GM12873 (cell line): ENCODE results near the gene MLXIP.

ENCODE experiments used
- TF ChIP-seq, protein P1 (sequence below): IDR thresholded peaks from 2 replicates; pipeline ENCODE4 v1.5.1; 2012; ENCODE audit warnings: low read depth, mild to moderate bottlenecking, moderate library complexity, low read length, control low read depth; ENCODE audit not compliant: insufficient read depth; ENCODE audit errors: missing control alignments

Gene MLXIP

DNA sequence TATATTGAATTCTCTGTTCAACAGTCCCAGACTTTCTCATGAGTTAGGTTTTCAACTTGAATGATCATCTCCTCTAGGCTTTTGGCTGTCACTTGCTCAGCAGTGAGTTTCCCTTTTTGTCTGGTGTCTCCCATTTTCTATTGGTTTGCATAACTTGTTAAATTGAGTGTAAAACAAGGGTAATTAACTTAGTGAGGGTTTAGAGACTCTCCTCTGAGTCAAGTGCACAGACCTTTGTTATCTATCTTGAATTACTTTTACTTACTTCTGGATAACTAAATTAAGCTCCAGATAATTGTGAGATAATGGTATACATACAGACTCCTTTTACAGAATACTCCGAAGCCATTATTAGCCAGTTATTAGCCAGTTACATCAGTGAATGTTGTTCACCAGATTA is 22.0 kb downstream of the MLXIP start:
- TF ChIP-seq, protein P1, sequence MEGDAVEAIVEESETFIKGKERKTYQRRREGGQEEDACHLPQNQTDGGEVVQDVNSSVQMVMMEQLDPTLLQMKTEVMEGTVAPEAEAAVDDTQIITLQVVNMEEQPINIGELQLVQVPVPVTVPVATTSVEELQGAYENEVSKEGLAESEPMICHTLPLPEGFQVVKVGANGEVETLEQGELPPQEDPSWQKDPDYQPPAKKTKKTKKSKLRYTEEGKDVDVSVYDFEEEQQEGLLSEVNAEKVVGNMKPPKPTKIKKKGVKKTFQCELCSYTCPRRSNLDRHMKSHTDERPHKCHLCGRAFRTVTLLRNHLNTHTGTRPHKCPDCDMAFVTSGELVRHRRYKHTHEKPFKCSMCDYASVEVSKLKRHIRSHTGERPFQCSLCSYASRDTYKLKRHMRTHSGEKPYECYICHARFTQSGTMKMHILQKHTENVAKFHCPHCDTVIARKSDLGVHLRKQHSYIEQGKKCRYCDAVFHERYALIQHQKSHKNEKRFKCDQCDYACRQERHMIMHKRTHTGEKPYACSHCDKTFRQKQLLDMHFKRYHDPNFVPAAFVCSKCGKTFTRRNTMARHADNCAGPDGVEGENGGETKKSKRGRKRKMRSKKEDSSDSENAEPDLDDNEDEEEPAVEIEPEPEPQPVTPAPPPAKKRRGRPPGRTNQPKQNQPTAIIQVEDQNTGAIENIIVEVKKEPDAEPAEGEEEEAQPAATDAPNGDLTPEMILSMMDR = no peak

DNA sequence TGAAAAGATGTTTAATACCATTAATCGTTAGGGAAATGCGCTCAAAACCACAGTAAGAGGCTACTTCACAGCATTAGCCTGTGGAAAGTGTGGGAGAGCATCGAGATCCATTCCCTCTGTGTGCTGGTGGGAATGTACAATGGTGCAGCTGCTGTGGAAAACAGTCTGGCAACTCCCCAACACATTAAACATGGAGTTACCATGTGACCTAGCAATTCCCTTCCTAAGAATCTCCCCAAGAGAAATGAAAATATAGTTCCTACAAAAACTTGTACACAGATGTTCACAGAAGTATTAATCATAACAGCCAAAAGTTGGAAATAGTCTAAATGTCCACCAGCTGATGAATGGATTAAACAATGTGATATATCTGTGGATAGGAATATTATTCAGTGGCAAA is 23.8 kb downstream of the MLXIP start:
- TF ChIP-seq, protein P1 = no peak

DNA sequence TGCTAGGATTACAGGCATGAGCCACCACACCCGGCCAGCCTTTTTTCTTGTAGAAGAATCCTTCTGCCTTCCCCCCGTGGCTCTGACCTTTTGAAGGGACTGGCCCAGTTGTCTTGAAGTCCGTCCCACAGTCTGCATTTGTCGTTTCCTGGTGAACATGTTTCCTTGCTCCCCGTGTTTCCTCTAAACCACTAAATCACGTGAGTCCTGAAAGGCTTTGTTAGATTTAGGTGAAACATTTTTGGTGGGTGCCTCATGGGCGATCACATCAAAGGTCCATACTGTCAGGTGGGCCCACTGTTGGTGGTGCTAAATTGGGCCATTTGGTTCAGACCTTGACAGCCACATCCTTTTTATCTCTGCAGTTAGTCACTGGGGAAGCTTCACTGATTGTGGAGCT is 26.3 kb downstream of the MLXIP start:
- TF ChIP-seq, protein P1 = no peak

DNA sequence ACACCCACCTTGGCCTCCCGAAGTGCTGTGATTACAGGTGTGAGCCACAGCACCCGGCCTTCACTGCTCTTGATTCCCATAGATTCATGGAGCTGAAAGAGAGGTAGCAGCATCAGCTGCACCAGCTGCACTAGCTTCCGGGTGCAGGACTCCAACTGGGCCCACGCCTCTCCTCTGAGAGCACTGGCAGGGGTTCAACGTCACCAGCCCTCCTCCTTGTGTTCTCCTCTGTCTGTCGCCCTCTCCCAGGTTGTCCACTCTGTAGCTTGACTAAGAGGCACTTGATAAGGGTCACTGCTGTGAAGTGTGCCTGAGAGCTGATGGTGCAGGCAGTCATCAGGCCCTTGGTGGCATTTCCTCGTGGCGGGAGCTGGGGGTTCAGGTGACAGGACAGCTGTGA is 28.3 kb downstream of the MLXIP start:
- TF ChIP-seq, protein P1 = no peak

DNA sequence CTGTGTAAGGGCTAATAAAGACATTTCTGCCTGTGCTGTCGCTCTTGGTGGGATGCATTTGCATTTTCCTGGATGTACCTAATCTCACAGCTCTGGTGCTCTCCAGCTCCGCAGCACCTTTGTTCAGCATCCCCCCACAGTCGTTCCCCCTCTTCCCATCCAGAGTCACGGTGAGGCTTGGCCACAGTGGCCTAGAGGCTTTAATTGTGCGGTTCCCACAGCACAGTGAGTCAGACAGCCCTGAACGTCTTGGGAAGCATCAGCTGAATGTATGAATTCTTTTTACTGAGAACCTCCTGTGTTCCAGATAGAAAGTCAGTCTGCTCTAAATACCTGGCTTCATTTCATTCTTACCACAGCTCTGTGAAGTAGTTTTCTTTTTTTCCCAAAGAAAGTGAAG is 28.7 kb downstream of the MLXIP start:
- TF ChIP-seq, protein P1 = no peak

DNA sequence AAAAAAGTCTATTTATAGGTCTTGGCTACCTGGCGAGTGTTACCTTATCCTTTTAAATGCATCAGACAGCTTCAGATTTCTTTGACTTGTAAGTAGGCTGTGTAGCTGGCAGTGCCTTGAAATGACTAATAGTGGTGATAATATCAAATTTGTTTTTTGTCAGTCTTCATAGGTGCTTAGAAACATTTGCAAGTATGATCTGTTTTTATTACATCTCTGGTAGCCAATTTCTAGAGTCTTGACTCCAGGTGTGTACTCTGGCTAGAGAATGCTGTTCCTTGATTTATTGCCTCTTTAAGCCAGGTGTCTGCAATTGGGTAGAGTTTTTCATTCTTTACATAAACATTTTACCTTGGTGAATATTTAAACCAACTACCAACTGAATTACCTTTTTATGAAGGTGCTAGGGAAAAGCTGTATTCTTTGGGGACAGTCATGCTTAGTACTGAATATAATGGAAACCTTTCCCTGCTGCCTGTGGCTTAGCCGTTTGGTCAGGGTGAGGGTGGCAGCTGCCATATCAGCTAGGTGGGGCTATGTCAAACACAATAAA is 32.6 kb downstream of the MLXIP start:
- TF ChIP-seq, protein P1 = no peak

DNA sequence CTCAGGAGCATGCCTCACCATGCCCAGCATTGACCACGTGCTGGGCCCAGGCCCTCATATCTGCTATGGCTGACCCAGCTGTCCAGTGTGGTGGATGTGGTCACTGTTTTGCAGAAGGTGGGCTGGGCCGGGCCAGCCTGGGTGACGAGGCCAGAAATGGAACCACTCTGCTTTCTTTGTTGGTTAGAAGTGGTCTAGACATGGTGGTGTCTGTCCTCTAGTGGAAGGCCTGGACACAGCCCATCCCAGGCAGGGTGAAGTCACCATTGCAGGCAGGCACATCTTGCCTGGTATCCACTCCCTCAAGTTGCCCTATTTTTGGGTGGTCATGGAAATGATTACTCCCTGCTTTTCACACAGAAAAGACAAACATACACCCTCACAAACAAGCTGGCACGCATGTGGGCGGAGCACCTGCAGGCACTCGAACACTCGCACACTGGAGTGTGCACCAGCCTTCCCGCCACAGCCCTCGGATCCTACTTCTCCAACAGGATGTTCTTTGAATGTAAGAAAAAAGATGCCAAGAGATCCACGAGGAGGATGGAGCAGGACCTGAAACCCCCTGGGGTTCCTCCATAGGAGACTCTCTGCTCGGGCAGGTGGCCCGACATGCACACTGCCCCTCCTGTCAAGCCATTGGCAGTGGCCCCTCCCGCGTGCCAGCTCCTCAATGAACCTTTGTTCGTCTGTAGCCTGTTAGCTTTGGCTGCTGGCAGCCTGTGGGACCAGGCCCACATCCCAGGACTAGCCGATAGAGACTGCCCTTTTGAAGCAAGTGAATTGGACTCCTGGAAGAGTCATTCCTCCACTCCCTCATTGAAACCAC is 38.4 kb downstream of the MLXIP start:
- TF ChIP-seq, protein P1 = no peak
